Mesendoderm (in vitro differentiated cells): Measurements from ENCODE around the gene ARMH2.
"Not testable (repeated sequence)": the region's sequence is repeated elsewhere in the genome, so short reads cannot be mapped to it uniquely, and the experiment has no call there.

ENCODE experiments used
- DNase-seq: peaks from one replicate; pipeline ENCODE4 v3.0.0; 2013
- H2AK5ac ChIP-seq: 2 replicates; pipeline ENCODE4 v1.6.1; 2013; ENCODE audit warnings: low read length, inconsistent platforms
- H2BK120ac ChIP-seq: 2 replicates; pipeline ENCODE4 v1.6.1; 2013; ENCODE audit warnings: low read depth, mild to moderate bottlenecking, low read length, moderate library complexity, mixed read lengths
- H2BK15ac ChIP-seq: replicated peaks from 2 replicates; pipeline ENCODE4 v1.6.1; 2013; ENCODE audit warnings: low read depth, mild to moderate bottlenecking, moderate library complexity
- H2BK5ac ChIP-seq: 2 replicates; pipeline ENCODE4 v1.6.1; 2013; ENCODE audit warnings: low read length, inconsistent platforms
- H3K18ac ChIP-seq: 2 replicates; pipeline ENCODE4 v1.6.1; 2013; ENCODE audit warnings: mild to moderate bottlenecking, low read length, mixed read lengths
- H3K23ac ChIP-seq: one replicate; pipeline ENCODE4 v1.6.1; 2013; ENCODE audit warnings: low read length
- H3K27ac ChIP-seq: 2 replicates; pipeline ENCODE4 v1.5.1; 2013; ENCODE audit warnings: low read depth, mild to moderate bottlenecking, inconsistent platforms, low read length, moderate library complexity
- H3K27me3 ChIP-seq: 2 replicates; pipeline ENCODE4 v1.6.1; 2013; ENCODE audit warnings: low read length, control low read depth, mild to moderate bottlenecking, inconsistent platforms; ENCODE audit not compliant: insufficient read depth, poor library complexity
- H3K36me3 ChIP-seq: 2 replicates; pipeline ENCODE4 v1.6.1; 2013; ENCODE audit warnings: low read length, inconsistent platforms; ENCODE audit not compliant: control insufficient read depth, insufficient read depth
- H3K4ac ChIP-seq: one replicate; pipeline ENCODE4 v1.6.1; 2013; ENCODE audit warnings: low read depth, mild to moderate bottlenecking, low read length, moderate library complexity
- H3K4me1 ChIP-seq: 2 replicates; pipeline ENCODE4 v1.6.1; 2013; ENCODE audit warnings: low read depth, low read length, inconsistent platforms; ENCODE audit not compliant: control insufficient read depth
- H3K4me2 ChIP-seq: 2 replicates; pipeline ENCODE4 v1.6.1; 2013; ENCODE audit warnings: low read length
- H3K4me3 ChIP-seq: 2 replicates; pipeline ENCODE4 v1.5.1; 2013; ENCODE audit warnings: mild to moderate bottlenecking, low read length
- H3K56ac ChIP-seq: one replicate; pipeline ENCODE4 v1.6.1; 2013; ENCODE audit warnings: low read length
- H3K79me1 ChIP-seq: 2 replicates; pipeline ENCODE4 v1.6.1; 2013; ENCODE audit warnings: low read length, inconsistent platforms
- H3K79me2 ChIP-seq: 2 replicates; pipeline ENCODE4 v1.6.1; 2013; ENCODE audit warnings: mild to moderate bottlenecking, low read length; ENCODE audit not compliant: control insufficient read depth, insufficient read depth
- H3K9ac ChIP-seq: 2 replicates; pipeline ENCODE4 v1.6.1; 2013; ENCODE audit warnings: low read length, inconsistent platforms
- H4K5ac ChIP-seq: one replicate; pipeline ENCODE4 v1.6.1; 2013; ENCODE audit warnings: low read length
- H4K8ac ChIP-seq: one replicate; pipeline ENCODE4 v1.6.1; 2013; ENCODE audit warnings: low read depth, mild to moderate bottlenecking, control low read depth, low read length, moderate library complexity
- WGBS: extraction: QIAGEN DNeasy Blood & Tissue Kit; methylation state at CpG from one replicate; pipeline ENCODE4 v1.1.7; 2013; ENCODE audit warnings: low lambda C conversion rate, missing lambda C conversion rate; ENCODE audit not compliant: insufficient coverage; ENCODE audit errors: extremely low coverage; 5-methylcytosine and 5-hydroxymethylcytosine counted together

The ARMH2 gene

DNA sequence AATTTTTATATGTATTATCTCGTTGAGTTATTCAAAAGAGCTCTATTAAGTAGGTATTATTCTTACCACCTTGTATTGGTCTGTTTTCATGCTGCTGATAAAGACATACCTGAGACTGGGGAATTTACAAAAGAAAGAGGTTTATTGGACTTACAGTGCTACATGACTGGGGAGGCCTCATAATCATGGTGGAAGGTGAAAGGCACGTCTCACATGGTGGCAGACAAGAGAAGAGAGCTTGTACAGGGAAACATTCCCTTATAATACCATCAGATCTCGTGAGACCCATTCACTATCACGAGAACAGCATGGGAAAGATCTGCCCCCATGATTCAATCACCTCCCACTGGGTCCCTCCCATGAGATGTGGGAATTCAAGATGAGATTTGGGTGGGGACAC lies 44.3 kb downstream of the ARMH2 start:
- H3K4me1 ChIP-seq, H3K4me3 ChIP-seq: not testable (repeated sequence)
- WGBS, result no CpG with 5 or more reads among the region's 4 CpGs

DNA sequence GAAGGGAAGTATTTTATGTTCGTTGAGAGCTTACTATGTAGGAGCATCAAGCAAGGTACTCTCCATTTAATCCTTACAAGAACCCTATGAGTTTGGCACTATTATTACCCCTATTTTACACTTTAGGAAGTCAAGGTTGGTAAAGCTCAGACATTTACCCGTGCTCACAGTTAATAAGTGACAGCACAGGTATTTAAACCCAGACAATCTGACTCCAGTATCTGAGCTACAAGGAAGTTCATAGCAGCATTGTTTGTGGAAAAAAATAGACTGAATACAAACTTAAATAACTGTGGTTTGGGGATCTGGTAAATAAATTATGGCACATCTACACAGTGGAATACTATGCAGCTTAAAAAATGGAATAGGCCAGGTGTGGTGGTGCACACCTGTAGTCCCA lies 45.2 kb downstream of the ARMH2 start:
- H4K5ac ChIP-seq, result no peak overlapping the region
- H2BK15ac ChIP-seq, result no peak overlapping the region
- H3K79me1 ChIP-seq, result no peaks in the 10 kb centered on the region
- H3K18ac ChIP-seq, result no peak overlapping the region
- DNase-seq, result no peak
- H3K23ac ChIP-seq, result no peak overlapping the region
- no peak overlapping the region for H4K8ac ChIP-seq
- H3K79me2 ChIP-seq, result no peaks in the 10 kb centered on the region
- H3K4me2 ChIP-seq, result no peak overlapping the region
- no peak overlapping the region for H2BK5ac ChIP-seq
- H3K27me3 ChIP-seq, result no peaks in the 10 kb centered on the region
- no peak overlapping the region for H3K9ac ChIP-seq
- no peak overlapping the region for H3K4me3 ChIP-seq
- H3K56ac ChIP-seq, result no peak overlapping the region
- H3K4me1 ChIP-seq, result no peaks in the 10 kb centered on the region
- WGBS, result no CpG with 5 or more reads among the region's 2 CpGs
- H3K36me3 ChIP-seq, result no peaks in the 10 kb centered on the region
- H2AK5ac ChIP-seq, result no peak overlapping the region
- no peak overlapping the region for H3K27ac ChIP-seq
- no peak overlapping the region for H2BK120ac ChIP-seq
- H3K4ac ChIP-seq, result no peak overlapping the region

More for the DNA sequence above, 44.3 kb downstream of the ARMH2 start:
- not testable (repeated sequence) for H3K79me1 ChIP-seq, H2AK5ac ChIP-seq, H3K23ac ChIP-seq, DNase-seq, H3K4me2 ChIP-seq, H3K27ac ChIP-seq, H3K4ac ChIP-seq, H3K18ac ChIP-seq, H3K56ac ChIP-seq, H3K9ac ChIP-seq, H4K5ac ChIP-seq, H2BK120ac ChIP-seq, H3K36me3 ChIP-seq, H4K8ac ChIP-seq, H3K79me2 ChIP-seq, H2BK15ac ChIP-seq, H3K27me3 ChIP-seq, H2BK5ac ChIP-seq

DNA sequence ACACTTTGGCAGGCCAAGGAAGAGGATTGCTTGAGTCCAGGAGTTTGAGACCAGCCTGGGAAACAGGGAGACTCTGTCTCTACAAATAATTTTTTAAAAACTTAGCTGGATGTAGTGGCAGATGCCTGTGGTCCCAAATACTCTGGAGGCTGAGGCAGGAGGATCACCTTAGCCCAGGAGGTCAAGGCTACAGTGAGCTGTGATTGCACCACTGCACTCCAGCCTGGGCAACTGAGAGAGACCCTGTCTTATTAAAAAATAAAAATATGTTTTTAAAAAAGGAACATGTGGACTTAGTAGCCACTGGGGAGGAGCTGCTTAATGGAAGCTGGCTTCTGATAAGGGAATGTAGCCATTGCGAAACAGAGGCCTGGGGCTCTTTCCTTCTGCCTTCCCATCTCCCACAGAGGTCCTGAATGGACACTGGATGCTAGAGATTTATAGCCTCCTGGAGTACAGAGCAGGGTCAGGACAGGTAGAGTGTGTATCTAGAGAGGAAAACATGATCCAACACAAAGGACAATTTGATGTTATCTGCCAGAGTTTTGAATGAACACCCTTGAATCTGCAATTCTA lies 45.7 kb downstream of the ARMH2 start:
- Histone ChIP-seq H3K18ac (no peak overlapping the region), H3K4me2 (no peak overlapping the region), H2AK5ac (no peak overlapping the region), H4K5ac (no peak overlapping the region), H3K9ac (no peak overlapping the region), H3K27ac (no peak overlapping the region), H4K8ac (no peak overlapping the region), H2BK15ac (no peak overlapping the region), H3K79me2 (no peaks in the 10 kb centered on the region), H3K4me1 (no peaks in the 10 kb centered on the region), H3K27me3 (no peaks in the 10 kb centered on the region), H2BK5ac (no peak overlapping the region), H3K4ac (no peak overlapping the region), H3K4me3 (no peak overlapping the region), H3K79me1 (no peaks in the 10 kb centered on the region), H3K56ac (no peak overlapping the region), H3K23ac (no peak overlapping the region), H3K36me3 (no peaks in the 10 kb centered on the region), H2BK120ac (no peak overlapping the region)
- no peak for DNase-seq
- WGBS, result no CpG with 5 or more reads among the region's 1 CpG

DNA sequence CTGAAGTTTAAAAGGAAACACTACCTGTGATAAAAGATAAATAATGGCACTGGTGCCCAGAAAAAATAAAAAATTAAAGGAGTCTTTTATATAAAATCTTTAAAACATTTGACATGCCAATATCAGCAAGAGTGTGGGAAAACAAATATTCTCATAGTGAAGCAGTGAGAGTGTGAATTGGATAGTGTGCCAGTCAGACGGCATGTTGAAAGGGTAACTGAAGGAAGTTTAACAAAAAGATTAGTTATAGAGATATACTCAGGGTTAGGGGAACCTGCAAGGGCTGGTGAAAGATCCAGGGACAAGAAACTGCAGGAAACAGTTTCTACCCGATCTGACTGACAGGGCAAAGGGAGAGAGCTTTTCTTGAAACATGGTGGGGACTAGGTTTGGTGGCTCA lies 46.2 kb downstream of the ARMH2 start:
- Histone ChIP-seq H3K4ac (no peak overlapping the region), H2BK5ac (no peak overlapping the region), H3K79me1 (no peaks in the 10 kb centered on the region), H3K27me3 (no peaks in the 10 kb centered on the region), H3K9ac (no peak overlapping the region), H4K5ac (no peak overlapping the region), H3K56ac (no peak overlapping the region), H2BK120ac (no peak overlapping the region), H3K27ac (no peak overlapping the region), H3K23ac (no peak overlapping the region), H3K36me3 (no peaks in the 10 kb centered on the region), H3K79me2 (no peaks in the 10 kb centered on the region), H3K18ac (no peak overlapping the region), H2BK15ac (no peak overlapping the region), H3K4me2 (no peak overlapping the region), H2AK5ac (no peak overlapping the region), H3K4me1 (no peaks in the 10 kb centered on the region), H4K8ac (no peak overlapping the region), H3K4me3 (no peak overlapping the region)
- no CpG with 5 or more reads among the region's 2 CpGs for WGBS
- DNase-seq, result no peak

DNA sequence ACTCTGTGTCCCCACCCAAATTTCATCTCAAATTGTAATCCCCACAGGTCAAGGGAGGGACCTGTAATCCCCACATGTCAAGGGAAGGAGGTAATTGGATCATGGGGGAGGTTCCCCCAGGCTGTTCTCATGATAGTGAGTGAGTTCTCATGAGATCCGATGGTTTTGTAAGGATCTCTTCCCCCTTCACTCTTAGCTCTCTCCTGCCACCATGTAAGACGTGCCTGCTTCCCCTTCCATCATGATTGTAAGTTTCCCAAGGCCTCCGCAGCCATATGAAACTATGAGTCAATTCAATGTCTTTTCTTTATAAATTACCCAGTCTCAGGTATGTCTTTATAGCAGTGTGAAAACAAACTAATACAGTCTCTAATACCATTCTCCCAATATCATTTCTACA lies 47.8 kb downstream of the ARMH2 start:
- not testable (repeated sequence) for H3K36me3 ChIP-seq, H3K56ac ChIP-seq, H3K18ac ChIP-seq, H4K5ac ChIP-seq, H3K4me2 ChIP-seq, DNase-seq, H3K79me2 ChIP-seq, H2BK120ac ChIP-seq, H2BK15ac ChIP-seq, H3K27me3 ChIP-seq, H3K4me3 ChIP-seq, H3K4me1 ChIP-seq, H3K9ac ChIP-seq, H3K79me1 ChIP-seq, H2AK5ac ChIP-seq, H3K23ac ChIP-seq, H3K27ac ChIP-seq, H4K8ac ChIP-seq, H3K4ac ChIP-seq, H2BK5ac ChIP-seq
- no CpG with 5 or more reads among the region's 3 CpGs for WGBS

DNA sequence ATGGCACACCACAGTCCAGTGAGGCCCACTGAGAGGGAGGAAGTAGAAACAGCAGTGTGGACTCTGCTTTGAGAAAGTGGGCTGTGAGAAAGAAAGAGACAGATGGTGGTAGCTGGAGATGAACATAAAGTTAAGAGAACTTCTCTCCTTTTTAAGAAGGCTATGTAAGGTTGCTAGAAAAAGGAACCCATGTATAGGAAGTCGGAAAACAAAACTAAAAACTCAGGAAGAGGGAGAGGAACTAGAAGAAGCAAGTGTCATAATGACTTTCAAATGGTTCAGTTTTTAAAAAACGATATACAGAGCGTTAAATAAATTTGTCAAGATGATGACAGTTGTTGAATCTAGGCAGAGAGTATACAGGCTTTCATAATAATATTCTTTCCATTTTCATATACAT lies 49.4 kb downstream of the ARMH2 start:
- H3K79me1 ChIP-seq, result no peaks in the 10 kb centered on the region
- H4K8ac ChIP-seq, result no peak overlapping the region
- no peak overlapping the region for H2AK5ac ChIP-seq
- H3K79me2 ChIP-seq, result no peaks in the 10 kb centered on the region
- no peak overlapping the region for H2BK15ac ChIP-seq
- no peaks in the 10 kb centered on the region for H3K36me3 ChIP-seq
- no peak overlapping the region for H3K4ac ChIP-seq
- DNase-seq, result no peak
- no peak overlapping the region for H2BK120ac ChIP-seq
- no CpG with 5 or more reads among the region's 3 CpGs for WGBS
- H3K23ac ChIP-seq, result no peak overlapping the region
- no peaks in the 10 kb centered on the region for H3K27me3 ChIP-seq
- H3K4me1 ChIP-seq, result no peaks in the 10 kb centered on the region
- no peak overlapping the region for H3K9ac ChIP-seq
- H3K4me3 ChIP-seq, result no peak overlapping the region
- H2BK5ac ChIP-seq, result no peak overlapping the region
- no peak overlapping the region for H3K4me2 ChIP-seq
- no peak overlapping the region for H4K5ac ChIP-seq
- no peak overlapping the region for H3K56ac ChIP-seq
- no peak overlapping the region for H3K27ac ChIP-seq
- H3K18ac ChIP-seq, result no peak overlapping the region
